HCT116 (cell line): ENCODE results near the gene GBGT1. TPM values are rescaled to one million over a fixed set of nuclear protein-coding genes. Genes with fewer than 3 reads are reported as not detected.

Experiments
- ATAC-seq: fragments of 200-7000 bp; cut with Tn5 transposase; 2 replicates; pipeline ENCODE4 v1.9.1; 2020; ENCODE audit warnings: mild to moderate bottlenecking, moderate library complexity
- BruUV-seq: library from RNA; stranded (reverse); fragments of 400-500 nt; replicated peaks from 2 replicates; lab custom pipeline; 2021; lab: Mats Ljungman, UMichigan
- CTCF ChIA-PET: fragments of 300-600 bp; sonication (Branson Sonifier 250); formaldehyde crosslinking; loops from one replicate; lab custom pipeline; 2021; ENCODE audit warnings: antibody characterized with exemption; lab: Charles Lee
- POLR2A ChIA-PET: fragments of 300-600, 350-600 bp; sonication (Branson Sonifier 250); formaldehyde crosslinking; loops from one replicate; lab custom pipeline; 2021; ENCODE audit warnings: antibody characterized with exemption; lab: Charles Lee
- RAD21 ChIA-PET, 2 experiments: fragments of 300-600 bp; sonication (Branson Sonifier 250); formaldehyde crosslinking; loops; one replicate each; lab custom pipeline; 2023; ENCODE audit warnings: low total read pairs in 2 of 2; ENCODE audit not compliant: uncharacterized antibody in 2 of 2, unreplicated experiment in 2 of 2, low non-redundant PET in 1 of 2; lab: Charles Lee
- DNase-seq: peaks from one replicate; pipeline ENCODE4 v3.0.0-alpha.2; 2010; ENCODE audit warnings: low read depth, low spot score
- H2AFZ ChIP-seq: fragments of 200-600 bp; shearing (Covaris generic), sonication (generic); 2 replicates; pipeline ENCODE4 v1.6.1; 2017; ENCODE audit warnings: low read depth, mixed run types, mixed read lengths, antibody characterized with exemption, low read length; ENCODE audit not compliant: poor library complexity, severe bottlenecking
- H3K27ac ChIP-seq: 2 replicates; pipeline ENCODE4 v1.5.1; 2012; ENCODE audit warnings: low read depth, low read length
- H3K27me3 ChIP-seq: fragments of 200-600 bp; sonication (generic); 2 replicates; pipeline ENCODE4 v1.6.1; 2016; ENCODE audit warnings: mixed run types, low read length, mixed read lengths; ENCODE audit not compliant: insufficient read depth
- H3K36me3 ChIP-seq, 2 experiments: fragments of 200-500 bp in 1 of 2; fragments of 200-600 bp in 1 of 2; sonication (Bioruptor generic) in 1 of 2; sonication (generic) in 1 of 2; 2 replicates each; pipeline versions ENCODE4 v1.5.1 to v1.6.1; 2014 to 2016; ENCODE audit warnings: low read length in 2 of 2, inconsistent platforms in 1 of 2, mixed read lengths in 1 of 2, mixed run types in 1 of 2; ENCODE audit not compliant: insufficient read depth in 2 of 2, control insufficient read depth in 1 of 2
- H3K4me1 ChIP-seq, 2 experiments: fragments of 200-600 bp in 1 of 2; sonication (generic) in 1 of 2; 2 replicates each; pipeline versions ENCODE4 v1.5.1 to v1.6.1; 2012 to 2017; ENCODE audit warnings: low read length in 2 of 2, inconsistent platforms in 1 of 2, mild to moderate bottlenecking in 1 of 2, mixed read lengths in 1 of 2, mixed run types in 1 of 2, moderate library complexity in 1 of 2; ENCODE audit not compliant: insufficient read depth in 2 of 2, control insufficient read depth in 1 of 2
- H3K4me2 ChIP-seq: fragments of 200-600 bp; sonication (generic); 2 replicates; pipeline ENCODE4 v1.6.1; 2017; ENCODE audit warnings: mixed run types, low read length, mixed read lengths
- H3K4me3 ChIP-seq, 2 experiments: fragments of 200-600 bp in 1 of 2; sonication (generic) in 1 of 2; replicated peaks in 1 of 2; 2 replicates each; pipeline ENCODE4 v1.5.1; 2011 to 2016; ENCODE audit warnings: low read length in 2 of 2, control low read depth in 1 of 2, low read depth in 1 of 2, mild to moderate bottlenecking in 1 of 2, mixed read lengths in 1 of 2, mixed run types in 1 of 2
- H3K79me2 ChIP-seq: fragments of 200-600 bp; sonication (generic); 2 replicates; pipeline ENCODE4 v1.6.1; 2017; ENCODE audit warnings: mild to moderate bottlenecking, mixed run types, low read length, moderate library complexity, mixed read lengths; ENCODE audit not compliant: insufficient read depth
- H3K9ac ChIP-seq: fragments of 200-600 bp; sonication (generic); 2 replicates; pipeline ENCODE4 v1.6.1; 2016; ENCODE audit warnings: low read length, mixed read lengths
- H3K9me2 ChIP-seq: fragments of 200-600 bp; sonication (generic), shearing (Covaris generic); 2 replicates; pipeline ENCODE4 v1.6.1; 2017; ENCODE audit warnings: mixed run types, mild to moderate bottlenecking, moderate library complexity; ENCODE audit not compliant: insufficient read depth
- H3K9me3 ChIP-seq, 2 experiments: fragments of 200-500 bp in 1 of 2; fragments of 200-600 bp in 1 of 2; sonication (Bioruptor generic) in 1 of 2; sonication (generic) in 1 of 2; 2 replicates each; pipeline ENCODE4 v1.6.1; 2014 to 2017; ENCODE audit warnings: low read length in 2 of 2, mixed read lengths in 2 of 2, inconsistent platforms in 1 of 2, low read depth in 1 of 2, mild to moderate bottlenecking in 1 of 2, mixed run types in 1 of 2, moderate library complexity in 1 of 2; ENCODE audit not compliant: control insufficient read depth in 1 of 2, insufficient read depth in 1 of 2
- H4K20me1 ChIP-seq: fragments of 200-600 bp; sonication (generic), shearing (Covaris generic); 2 replicates; pipeline ENCODE4 v1.6.1; 2017; ENCODE audit warnings: mixed run types, mild to moderate bottlenecking, moderate library complexity; ENCODE audit not compliant: insufficient read depth
- CBX3 ChIP-seq: IDR thresholded peaks from 2 replicates; pipeline ENCODE4 v1.6.1; 2012; ENCODE audit warnings: low read depth
- ELF1 ChIP-seq: IDR thresholded peaks from 2 replicates; pipeline ENCODE4 v1.6.1; 2012; ENCODE audit warnings: low read depth, borderline replicate concordance
- EZH2 ChIP-seq: fragments of 200-600 bp; sonication (generic); IDR thresholded peaks from 2 replicates; pipeline ENCODE4 v1.6.1; 2017; ENCODE audit warnings: antibody characterized with exemption, mixed run types
- EZH2phosphoT487 ChIP-seq: fragments of 200-600 bp; IDR thresholded peaks from 2 replicates; pipeline ENCODE4 v1.6.1; 2018; ENCODE audit warnings: antibody characterized with exemption, borderline replicate concordance
- FOSL1 ChIP-seq: IDR thresholded peaks from 2 replicates; pipeline ENCODE4 v1.6.1; 2012; ENCODE audit warnings: low read depth
- JUND ChIP-seq: IDR thresholded peaks from 2 replicates; pipeline ENCODE4 v1.6.1; 2012
- POLR2A ChIP-seq: IDR thresholded peaks from 2 replicates; pipeline ENCODE4 v1.7.0; 2011; ENCODE audit warnings: borderline replicate concordance; ENCODE audit not compliant: insufficient read depth, insufficient read length; ENCODE audit errors: extremely low read depth
- POLR2AphosphoS5 ChIP-seq: IDR thresholded peaks from 2 replicates; pipeline ENCODE4 v1.6.1; 2011; ENCODE audit warnings: mild to moderate bottlenecking, low read depth, low read length, moderate library complexity
- RAD21 ChIP-seq: IDR thresholded peaks from 2 replicates; pipeline ENCODE4 v1.6.1; 2012; ENCODE audit warnings: low read depth, mild to moderate bottlenecking
- REST ChIP-seq: IDR thresholded peaks from 2 replicates; pipeline ENCODE4 v1.6.1; 2012; ENCODE audit warnings: low read depth
- SP1 ChIP-seq: IDR thresholded peaks from 2 replicates; pipeline ENCODE4 v1.6.1; 2012; ENCODE audit warnings: low read depth
- SRF ChIP-seq: IDR thresholded peaks from 2 replicates; pipeline ENCODE4 v1.6.1; 2012; ENCODE audit warnings: low read depth
- TCF7L2 ChIP-seq: IDR thresholded peaks from 2 replicates; pipeline ENCODE4 v1.7.0; 2011; ENCODE audit warnings: borderline replicate concordance, inconsistent platforms; ENCODE audit not compliant: insufficient read depth, insufficient read length; ENCODE audit errors: extremely low read depth
- YY1 ChIP-seq: IDR thresholded peaks from 2 replicates; pipeline ENCODE4 v1.6.1; 2011; ENCODE audit warnings: low read length, low read depth, moderate library complexity, mild to moderate bottlenecking; ENCODE audit not compliant: insufficient replicate concordance; ENCODE audit errors: extremely low read depth
- intact Hi-C: fragments of 100-400 bp; cut with micrococcal nuclease; formaldehyde crosslinking; loops from 2 replicates; pipeline ENCODE4 v1.10.0; 2022
- total RNA-seq: library from RNA; stranded (reverse); gene quantifications from one replicate; pipeline ENCODE4 v1.2.1, GENCODE V29; 2021; ENCODE audit not compliant: unreplicated experiment
- TF ChIP-seq, protein P1 (sequence below): IDR thresholded peaks from 2 replicates; pipeline ENCODE4 v1.6.1; 2011; ENCODE audit warnings: mild to moderate bottlenecking, low read length, moderate library complexity; ENCODE audit not compliant: insufficient replicate concordance; ENCODE audit errors: extremely low read depth
- TF ChIP-seq, protein P2 (sequence below): IDR thresholded peaks from 2 replicates; pipeline ENCODE4 v1.6.1; 2012
- TF ChIP-seq, protein P3 (sequence below): IDR thresholded peaks from 2 replicates; pipeline ENCODE4 v1.6.1; 2012

GBGT1 gene
- total RNA-seq, 1 experiment from 2014 or later, result 0.34 TPM

DNA sequence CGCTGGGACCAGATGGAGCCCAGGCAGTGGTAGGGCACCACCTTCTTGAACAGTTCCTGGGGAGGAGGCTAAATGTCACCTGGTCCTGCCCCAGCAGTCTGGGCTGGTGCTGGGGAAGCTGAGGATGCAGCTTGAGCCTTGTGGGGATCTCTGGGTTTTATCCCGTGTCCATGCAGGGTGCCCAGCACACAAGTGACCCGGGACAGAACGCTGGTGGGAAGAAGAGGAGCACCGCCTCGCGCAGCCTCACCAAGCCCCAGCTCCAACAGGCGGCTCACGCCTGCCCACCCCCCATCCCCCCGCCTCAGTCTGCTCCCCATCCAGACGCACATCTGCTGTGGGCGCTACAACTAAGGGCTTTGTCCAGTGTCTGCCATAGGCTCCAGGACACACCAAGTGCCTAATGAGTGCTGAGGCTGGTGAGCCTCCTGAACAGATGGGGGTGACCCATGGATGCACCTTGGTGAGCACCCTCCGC is 56.4 kb downstream of the GBGT1 start:
- ChIA-PET CTCF (interaction anchor here (3.9 kb wide), 1 partner anchor 38 kb away, joined by 20 read pairs; no protein-coding TSS in a partner anchor), RAD21 (no interaction called here)
- intact Hi-C loops, result no loop called here

More for the DNA sequence above, 56.4 kb downstream of the GBGT1 start:
- H3K9me3 ChIP-seq, result no peaks in the 10 kb centered on the region
- POLR2A ChIA-PET, result no interaction called here
- no peaks in the 10 kb centered on the region; the same call in 1 of the 2 replicates for H3K79me2 ChIP-seq
- H2AFZ ChIP-seq, result no peak overlapping the region
- DNase-seq, result no peak
- no peak overlapping the region for H3K27ac ChIP-seq
- no peaks in the 10 kb centered on the region for H3K4me1 ChIP-seq
- H4K20me1 ChIP-seq, result no peaks in the 10 kb centered on the region
- no peak overlapping the region for H3K9ac ChIP-seq
- no peak for ATAC-seq
- no peaks in the 10 kb centered on the region for H3K9me2 ChIP-seq
- no peaks in the 10 kb centered on the region for H3K27me3 ChIP-seq
- no peak overlapping the region for H3K4me3 ChIP-seq
- no TSS peak for BruUV-seq
- peaks cover 21 to 44% of the 10 kb centered on the region in 2 experiments for H3K36me3 ChIP-seq
- no peak overlapping the region for H3K4me2 ChIP-seq
- TF ChIP-seq YY1, result no peak
- TF ChIP-seq POLR2A, result no peak
- no peak for TF ChIP-seq EZH2phosphoT487
- TF ChIP-seq JUND, result no peak
- no peak for TF ChIP-seq FOSL1
- TF ChIP-seq, protein P1, sequence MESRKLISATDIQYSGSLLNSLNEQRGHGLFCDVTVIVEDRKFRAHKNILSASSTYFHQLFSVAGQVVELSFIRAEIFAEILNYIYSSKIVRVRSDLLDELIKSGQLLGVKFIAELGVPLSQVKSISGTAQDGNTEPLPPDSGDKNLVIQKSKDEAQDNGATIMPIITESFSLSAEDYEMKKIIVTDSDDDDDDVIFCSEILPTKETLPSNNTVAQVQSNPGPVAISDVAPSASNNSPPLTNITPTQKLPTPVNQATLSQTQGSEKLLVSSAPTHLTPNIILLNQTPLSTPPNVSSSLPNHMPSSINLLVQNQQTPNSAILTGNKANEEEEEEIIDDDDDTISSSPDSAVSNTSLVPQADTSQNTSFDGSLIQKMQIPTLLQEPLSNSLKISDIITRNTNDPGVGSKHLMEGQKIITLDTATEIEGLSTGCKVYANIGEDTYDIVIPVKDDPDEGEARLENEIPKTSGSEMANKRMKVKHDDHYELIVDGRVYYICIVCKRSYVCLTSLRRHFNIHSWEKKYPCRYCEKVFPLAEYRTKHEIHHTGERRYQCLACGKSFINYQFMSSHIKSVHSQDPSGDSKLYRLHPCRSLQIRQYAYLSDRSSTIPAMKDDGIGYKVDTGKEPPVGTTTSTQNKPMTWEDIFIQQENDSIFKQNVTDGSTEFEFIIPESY, result no peak
- no peak for TF ChIP-seq RAD21
- TF ChIP-seq TCF7L2, result no peak
- TF ChIP-seq, protein P2, sequence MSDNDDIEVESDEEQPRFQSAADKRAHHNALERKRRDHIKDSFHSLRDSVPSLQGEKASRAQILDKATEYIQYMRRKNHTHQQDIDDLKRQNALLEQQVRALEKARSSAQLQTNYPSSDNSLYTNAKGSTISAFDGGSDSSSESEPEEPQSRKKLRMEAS, result no peak
- TF ChIP-seq SP1, result no peak
- no peak for TF ChIP-seq ELF1
- no peak for TF ChIP-seq SRF
- no peak for TF ChIP-seq EZH2
- no peak for TF ChIP-seq POLR2AphosphoS5
- no peak for TF ChIP-seq CBX3
- TF ChIP-seq REST, result no peak
- TF ChIP-seq, protein P3, sequence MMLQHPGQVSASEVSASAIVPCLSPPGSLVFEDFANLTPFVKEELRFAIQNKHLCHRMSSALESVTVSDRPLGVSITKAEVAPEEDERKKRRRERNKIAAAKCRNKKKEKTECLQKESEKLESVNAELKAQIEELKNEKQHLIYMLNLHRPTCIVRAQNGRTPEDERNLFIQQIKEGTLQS, result no peak
